Smooth muscle cell (in vitro differentiated cells): ENCODE data around the gene LCN1. TPM values are rescaled to one million over a fixed set of nuclear protein-coding genes. Genes with fewer than 3 reads are reported as not detected.

Source experiments
- DNase-seq: peaks from one replicate; lab custom pipeline; 2025; ENCODE audit not compliant: unreplicated experiment; lab: John Stamatoyannopoulos, UW
- H2AFZ ChIP-seq: fragments of 200-600 bp; sonication (generic); 2 replicates; pipeline ENCODE4 v1.6.0; 2016; ENCODE audit warnings: antibody characterized with exemption, low read depth, mild to moderate bottlenecking
- H3F3A ChIP-seq: fragments of 200-600 bp; sonication (generic); 2 replicates; pipeline ENCODE4 v1.6.0; 2017; ENCODE audit warnings: antibody characterized with exemption, low read depth
- H3K27ac ChIP-seq: fragments of 200-600 bp; sonication (generic); 2 replicates; pipeline ENCODE4 v1.5.1; 2016; ENCODE audit warnings: low read depth, mild to moderate bottlenecking
- H3K27me3 ChIP-seq: fragments of 200-600 bp; sonication (generic); 2 replicates; pipeline ENCODE4 v1.6.1; 2016; ENCODE audit warnings: low read depth, mild to moderate bottlenecking
- H3K36me3 ChIP-seq: fragments of 200-600 bp; sonication (generic); 2 replicates; pipeline ENCODE4 v1.5.1; 2016; ENCODE audit warnings: low read depth
- H3K4me1 ChIP-seq: fragments of 200-600 bp; sonication (generic); 2 replicates; pipeline ENCODE4 v1.5.1; 2016; ENCODE audit warnings: low read depth
- H3K4me2 ChIP-seq: fragments of 200-600 bp; sonication (generic); 2 replicates; pipeline ENCODE4 v1.6.0; 2016; ENCODE audit warnings: mild to moderate bottlenecking
- H3K4me3 ChIP-seq: fragments of 200-600 bp; sonication (generic); 2 replicates; pipeline ENCODE4 v1.5.1; 2016; ENCODE audit warnings: mild to moderate bottlenecking
- H3K79me2 ChIP-seq: fragments of 200-600 bp; sonication (generic); 2 replicates; pipeline ENCODE4 v1.6.0; 2016; ENCODE audit warnings: low read depth, mild to moderate bottlenecking
- H3K9ac ChIP-seq: fragments of 200-600 bp; sonication (generic); 2 replicates; pipeline ENCODE4 v1.6.0; 2016; ENCODE audit warnings: low read depth
- H3K9me3 ChIP-seq: fragments of 200-600 bp; sonication (generic); replicated peaks from 2 replicates; pipeline ENCODE4 v1.5.1; 2016; ENCODE audit warnings: low read depth
- H4K20me1 ChIP-seq: fragments of 200-600 bp; sonication (generic); 2 replicates; pipeline ENCODE4 v1.6.0; 2016; ENCODE audit warnings: low read depth
- CTCF ChIP-seq: fragments of 200-600 bp; sonication (generic); IDR thresholded peaks from 2 replicates; pipeline ENCODE4 v1.5.1; 2017; ENCODE audit warnings: borderline replicate concordance, mild to moderate bottlenecking, antibody characterized with exemption; ENCODE audit not compliant: insufficient read depth, poor library complexity, severe bottlenecking
- WGBS: methylation state at CpG from one replicate; pipeline ENCODE4 v1.1.7; 2016; ENCODE audit warnings: low lambda C conversion rate; 5-methylcytosine and 5-hydroxymethylcytosine counted together
- polyA plus RNA-seq: library from polyadenylated mRNA; unstranded; fragments of >200 nt; fragmentation: Nextera tagmentation; extraction: Ambion mirVana; gene quantifications from 2 replicates; pipeline ENCODE4 v1.2.1, GENCODE V29; 2016
- total RNA-seq: library from RNA; depleted of rRNA; stranded (reverse); fragments of >200 nt; gene quantifications from 2 replicates; pipeline ENCODE4 v1.2.3, GENCODE V29; 2014

LCN1 gene
- total RNA-seq, result 0.85 and 0.99 TPM in 2 replicates
- polyA plus RNA-seq, result 3.5 and 5.6 TPM in 2 replicates

DNA sequence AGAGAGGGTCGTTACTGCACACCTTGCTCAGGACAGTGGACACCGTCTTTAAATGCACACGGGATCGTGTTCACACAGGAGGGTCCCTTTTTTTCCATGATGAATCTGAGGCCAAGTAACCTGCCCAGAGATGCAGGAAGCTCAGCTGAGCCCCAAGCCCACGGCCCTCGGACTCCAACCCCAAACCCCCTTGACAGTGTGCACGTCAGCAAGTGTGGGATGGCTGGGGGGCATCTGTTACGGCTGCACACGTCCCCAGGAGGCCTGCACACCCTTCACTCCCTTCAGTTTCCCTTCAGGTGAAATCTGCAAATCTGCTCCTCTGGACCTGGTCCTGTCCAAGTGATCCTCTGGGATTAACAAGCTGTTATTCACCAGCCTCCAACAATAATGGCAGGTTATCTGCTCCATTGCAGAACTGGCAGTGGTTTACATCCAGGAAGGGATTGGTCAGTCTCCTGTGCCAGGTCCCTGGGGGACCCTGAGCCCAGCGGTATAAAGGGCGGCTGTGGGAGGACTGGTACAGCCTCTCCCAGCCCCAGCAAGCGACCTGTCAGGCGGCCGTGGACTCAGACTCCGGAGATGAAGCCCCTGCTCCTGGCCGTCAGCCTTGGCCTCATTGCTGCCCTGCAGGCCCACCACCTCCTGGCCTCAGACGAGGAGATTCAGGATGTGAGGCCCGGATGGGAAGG is at the start of gene LCN1:
Gene LCN1, plus strand, starts transcription at position 525 of the 692 bp plus-strand sequence. Its CDS starts 58 bp downstream, at position 583.
- 90% methylated on average over 18 of the region's 18 CpGs for WGBS
- Histone ChIP-seq H3F3A (no peaks in the 10 kb centered on the region), H3K4me1 (no peaks in the 10 kb centered on the region), H3K27me3 (no peaks in the 10 kb centered on the region), H3K36me3 (no peaks in the 10 kb centered on the region), H3K9me3 (no peaks in the 10 kb centered on the region), H2AFZ (no peak within 1 kb of the TSS), H3K27ac (no peak within 1 kb of the TSS), H3K79me2 (no peaks in the 10 kb centered on the region), H4K20me1 (no peaks in the 10 kb centered on the region), H3K4me2 (no peak within 1 kb of the TSS), H3K4me3 (no peak within 1 kb of the TSS), H3K9ac (no peak within 1 kb of the TSS)
- no peak for TF ChIP-seq CTCF
- DNase-seq, result no peak

GRCh38 chr9:135471791-135472640 is 49.2 kb upstream of the LCN1 start:
- H3K79me2 ChIP-seq, result no peaks in the 10 kb centered on the region
- H3K27me3 ChIP-seq, result no peaks in the 10 kb centered on the region
- peaks cover 20% of the 10 kb centered on the region for H3K4me1 ChIP-seq
- 77% methylated on average over 23 of the region's 23 CpGs for WGBS
- DNase-seq, result no peak
- H2AFZ ChIP-seq, result no peak overlapping the region
- no peaks in the 10 kb centered on the region for H3K9me3 ChIP-seq
- H3K36me3 ChIP-seq, result no peaks in the 10 kb centered on the region
- no peak overlapping the region for H3K27ac ChIP-seq
- TF ChIP-seq CTCF, result no peak
- H3K9ac ChIP-seq, result no peak overlapping the region
- H4K20me1 ChIP-seq, result peaks cover 6% of the 10 kb centered on the region
- H3K4me3 ChIP-seq, result no peak overlapping the region
- H3F3A ChIP-seq, result no peaks in the 10 kb centered on the region
- H3K4me2 ChIP-seq, result no peak overlapping the region

DNA sequence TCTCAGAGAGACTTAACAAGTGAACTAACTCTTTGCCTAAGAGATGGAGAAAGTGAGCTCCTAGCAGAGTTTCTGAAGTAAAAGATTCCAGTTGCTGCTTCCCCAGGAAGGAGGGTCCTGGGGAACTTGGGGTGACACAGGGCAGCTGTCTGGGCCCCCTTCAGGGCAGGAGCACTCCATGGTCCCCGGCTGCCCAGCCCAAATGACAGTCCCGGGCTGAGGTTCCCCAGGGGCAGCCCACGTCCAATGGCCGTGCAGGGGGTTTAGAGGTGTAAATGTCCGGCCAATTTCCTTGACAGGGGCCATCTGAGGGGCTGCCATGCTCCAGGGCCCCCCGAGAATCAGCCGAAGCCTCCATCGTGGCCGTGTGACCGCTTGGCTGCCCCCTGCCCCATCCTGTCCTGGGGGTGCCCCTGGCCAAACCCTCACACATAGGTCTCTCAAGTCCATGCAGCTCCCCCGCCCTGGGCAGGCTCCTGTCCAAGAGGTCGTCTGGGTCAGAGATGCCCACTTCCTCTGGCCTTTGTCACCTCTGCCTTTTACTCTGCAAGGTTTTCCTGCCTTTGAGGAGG is 47.2 kb upstream of the LCN1 start:
- Histone ChIP-seq H3K4me1 (peaks cover 13% of the 10 kb centered on the region), H2AFZ (no peak overlapping the region), H3K27ac (no peak overlapping the region), H3K79me2 (no peaks in the 10 kb centered on the region), H3K4me2 (no peak overlapping the region), H3K27me3 (no peaks in the 10 kb centered on the region), H3K9me3 (no peaks in the 10 kb centered on the region), H3K36me3 (no peaks in the 10 kb centered on the region), H3K4me3 (no peak overlapping the region), H3K9ac (no peak overlapping the region), H3F3A (no peaks in the 10 kb centered on the region), H4K20me1 (peaks cover 6% of the 10 kb centered on the region)
- 95% methylated on average over 12 of the region's 12 CpGs for WGBS
- TF ChIP-seq CTCF, result no peak
- DNase-seq, result no peak
